Activated CD8-positive, alpha-beta memory T cell treated with anti-CD3 and anti-CD28 coated beads, Interleukin-2, amount 50 U/mL, for 24 hours (primary cell): ENCODE measurements around the gene CCDC32.

Experiments
- DNase-seq: peaks from one replicate; pipeline ENCODE4 v3.0.0-alpha.2; 2020; ENCODE audit errors: extremely low read depth

The CCDC32 gene

GRCh38 chr15:40565333-40566238 lies 744 bp upstream of the CCDC32 start:
- DNase-seq, result no peak

DNA sequence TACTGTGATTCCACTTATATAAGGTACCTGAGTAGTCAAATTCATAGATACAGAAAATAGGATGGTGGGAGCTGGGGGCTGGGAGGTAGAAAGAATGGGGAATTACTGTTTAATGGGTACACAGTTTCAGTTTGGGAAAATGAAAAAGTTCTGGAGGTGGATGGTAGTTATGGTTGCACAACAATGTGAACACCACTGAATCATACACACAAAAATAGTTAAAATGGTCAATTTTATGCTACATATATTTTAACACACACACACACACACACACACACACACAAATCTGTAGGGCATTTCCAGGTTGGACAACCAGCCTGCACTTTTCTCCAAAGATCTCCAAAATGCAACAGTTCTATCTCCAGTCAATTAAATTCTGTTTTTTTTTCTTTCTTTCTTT lies 1.4 kb downstream of the CCDC32 start:
- no peak for DNase-seq

GRCh38 chr15:40562691-40563090 lies 2.2 kb downstream of the CCDC32 start:
- no peak for DNase-seq

- no peak for DNase-seq
These were observed 5.7 kb downstream of the CCDC32 start for GRCh38 chr15:40558952-40559742.

DNA sequence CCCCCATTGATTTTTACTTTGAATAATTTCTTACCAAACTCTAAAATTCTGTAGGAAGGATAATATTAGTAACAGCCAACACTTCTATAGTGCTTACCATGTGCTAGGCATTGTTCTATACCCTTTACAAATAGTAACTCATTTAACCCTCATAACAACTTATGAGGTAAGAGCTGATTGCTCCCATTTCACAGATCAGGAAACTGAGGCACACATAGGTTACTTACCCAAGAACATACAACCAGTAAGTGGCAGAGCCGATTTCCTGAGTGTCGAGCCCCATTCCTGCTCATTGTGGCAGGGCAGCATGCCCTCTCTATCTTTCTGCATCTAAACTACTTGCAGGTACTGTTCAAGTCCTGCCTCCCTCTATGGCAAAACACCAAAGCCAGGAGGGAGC lies 9.0 kb downstream of the CCDC32 start:
- no peak for DNase-seq

- no peak for DNase-seq
These were observed 10.7 kb downstream of the CCDC32 start for GRCh38 chr15:40554161-40554525.

GRCh38 chr15:40550341-40551037 lies 14.4 kb downstream of the CCDC32 start:
- DNase-seq, result no peak

DNA sequence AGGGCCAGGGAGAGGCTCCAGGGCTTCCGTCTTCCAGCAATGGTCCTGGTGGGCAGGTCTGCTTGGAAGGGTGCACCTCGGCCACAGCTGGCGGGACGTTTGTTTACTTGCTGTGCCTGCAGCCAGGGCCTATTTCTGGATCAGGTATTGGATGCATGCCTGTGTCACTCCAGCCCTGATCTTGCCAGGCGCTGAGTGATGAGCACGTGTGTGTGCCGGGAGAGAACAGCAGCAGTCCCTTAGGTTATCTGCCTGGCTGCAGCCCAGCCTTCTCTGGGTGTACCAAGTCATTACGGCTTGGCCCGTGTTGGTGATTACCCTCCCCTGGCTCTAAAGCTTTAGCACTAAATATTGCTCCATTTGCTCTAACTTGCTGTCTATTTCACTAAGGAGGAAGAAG lies 14.9 kb downstream of the CCDC32 start:
- no peak for DNase-seq

DNA sequence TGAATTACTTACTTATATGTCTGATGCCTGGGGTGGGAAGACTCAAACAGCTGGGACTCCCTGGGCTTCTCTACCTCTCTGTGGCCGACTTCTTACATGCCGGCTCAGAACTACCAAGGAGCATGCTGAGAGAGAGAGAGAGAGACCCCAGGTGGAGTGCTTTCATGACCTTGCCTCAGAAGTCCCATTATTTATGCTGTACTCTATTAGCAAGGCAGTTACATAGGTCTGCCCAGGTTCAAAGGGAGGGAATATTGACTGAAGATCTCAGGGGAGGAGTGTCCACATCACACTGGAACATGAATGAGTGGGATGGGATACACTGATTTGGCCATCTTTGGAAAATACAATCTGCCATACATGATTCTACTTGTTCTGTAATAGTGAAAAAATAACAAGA lies 16.2 kb downstream of the CCDC32 start:
- DNase-seq, result no peak

DNA sequence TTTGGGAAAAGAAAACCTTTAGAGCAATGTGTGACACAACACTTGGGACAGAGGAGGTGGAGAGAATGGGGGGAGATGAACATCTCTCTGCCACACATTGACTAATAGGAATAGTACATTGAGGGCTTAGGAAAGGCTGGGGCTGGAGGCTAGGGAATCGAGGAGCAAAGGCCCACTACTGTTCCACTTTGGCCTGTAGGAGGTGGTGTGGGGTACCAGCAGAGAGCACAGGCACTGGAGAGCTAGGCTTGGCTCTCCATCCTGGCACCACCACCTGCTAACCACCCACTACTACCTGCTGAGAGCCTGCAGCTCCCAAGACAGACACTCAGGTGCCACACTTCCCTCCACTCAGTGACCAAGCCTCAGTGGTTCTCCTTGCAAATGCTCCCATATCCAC lies 19.4 kb downstream of the CCDC32 start:
- DNase-seq, result no peak

DNA sequence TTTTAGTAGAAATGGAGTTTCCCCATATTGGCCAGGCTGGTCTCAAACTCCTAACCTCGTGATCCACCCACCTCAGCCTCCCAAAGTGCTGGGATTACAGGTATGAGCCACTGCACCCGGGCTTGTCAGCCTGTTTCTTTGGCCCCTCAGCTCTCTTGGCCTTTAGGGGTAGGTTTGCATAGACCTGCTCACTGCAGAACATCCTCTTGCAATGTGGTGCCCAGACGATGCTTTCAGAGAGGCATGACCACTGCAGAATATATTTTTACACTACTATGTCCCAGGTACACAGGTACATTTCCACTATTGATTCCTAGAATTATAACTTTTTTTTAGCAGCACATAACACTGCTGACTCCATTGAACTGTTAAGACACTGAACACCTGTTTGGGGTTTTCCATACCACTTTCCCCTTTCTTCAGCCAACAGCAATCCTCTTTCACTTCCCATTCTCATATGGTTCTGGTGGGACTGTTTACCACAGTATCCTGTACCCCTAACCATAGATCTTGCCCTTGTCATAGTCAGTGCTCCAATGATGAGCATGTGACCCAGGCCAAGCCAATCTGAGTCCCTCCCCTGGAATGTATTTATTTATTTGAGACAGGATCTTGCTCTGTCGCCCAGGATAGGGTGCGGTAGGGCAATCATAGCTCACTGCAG lies 21.1 kb downstream of the CCDC32 start:
- DNase-seq, result no peak

DNA sequence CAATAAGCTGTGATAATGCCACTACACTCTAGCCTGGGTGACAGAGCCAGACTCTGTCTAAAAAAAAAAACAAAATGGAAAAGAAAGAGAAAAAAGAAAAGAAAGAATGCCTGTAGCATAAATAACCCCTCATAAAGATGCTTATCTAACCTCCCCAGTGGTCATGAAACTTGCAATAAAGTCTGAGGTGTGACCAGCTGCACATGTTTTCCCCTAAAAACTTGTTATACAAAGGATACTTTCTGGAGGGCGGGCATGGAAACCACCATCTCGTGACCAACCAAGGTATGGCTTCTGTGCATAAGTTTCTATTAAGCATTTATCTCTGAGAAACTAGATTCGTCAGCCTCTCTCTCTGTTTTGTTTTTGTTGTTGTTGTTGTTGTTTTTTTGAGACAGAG lies 21.8 kb downstream of the CCDC32 start:
- DNase-seq, result no peak

DNA sequence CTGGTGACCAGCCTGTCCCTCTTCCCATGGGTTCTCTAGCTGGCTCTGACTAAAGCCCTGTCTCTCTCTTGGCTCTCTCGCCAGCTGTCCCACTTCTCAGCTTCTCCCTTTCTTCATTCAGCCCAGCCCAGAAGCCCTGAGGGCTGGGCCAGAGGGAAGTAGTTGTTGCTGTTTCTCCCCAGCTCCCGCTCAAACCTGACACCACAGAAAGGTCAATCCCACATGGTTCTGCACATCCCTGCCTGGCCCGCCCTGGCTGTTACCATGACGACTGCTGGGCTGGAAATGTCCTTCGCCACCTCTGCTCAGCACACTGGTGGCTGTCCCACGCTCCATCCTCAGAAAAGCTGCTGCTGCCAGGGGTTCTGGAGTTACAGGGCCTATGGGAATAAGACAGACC lies 25.9 kb downstream of the CCDC32 start:
- DNase-seq, result no peak

- DNase-seq, result no peak
These were observed 28.3 kb downstream of the CCDC32 start for GRCh38 chr15:40536501-40536900.

DNA sequence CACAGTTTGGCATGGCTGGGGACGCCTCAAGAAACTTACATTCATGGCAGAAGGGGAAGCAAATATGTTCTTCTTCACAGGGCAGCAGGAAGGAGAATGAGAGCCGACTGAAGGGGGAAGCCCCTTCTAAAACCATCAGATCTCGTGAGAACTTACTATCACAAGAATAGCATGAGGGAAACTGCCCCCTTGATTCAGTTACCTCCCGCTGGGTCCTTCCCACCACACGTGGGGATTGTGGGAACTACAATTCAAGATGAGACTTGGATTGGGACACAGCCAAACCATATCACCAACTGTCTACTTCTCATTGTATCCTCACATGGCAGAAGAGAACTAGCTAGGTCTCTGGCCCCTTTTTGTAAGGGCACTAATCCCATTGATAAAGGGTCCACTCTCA lies 30.5 kb downstream of the CCDC32 start:
- no peak for DNase-seq

GRCh38 chr15:40533763-40534364 lies 31.0 kb downstream of the CCDC32 start:
- no peak for DNase-seq

DNA sequence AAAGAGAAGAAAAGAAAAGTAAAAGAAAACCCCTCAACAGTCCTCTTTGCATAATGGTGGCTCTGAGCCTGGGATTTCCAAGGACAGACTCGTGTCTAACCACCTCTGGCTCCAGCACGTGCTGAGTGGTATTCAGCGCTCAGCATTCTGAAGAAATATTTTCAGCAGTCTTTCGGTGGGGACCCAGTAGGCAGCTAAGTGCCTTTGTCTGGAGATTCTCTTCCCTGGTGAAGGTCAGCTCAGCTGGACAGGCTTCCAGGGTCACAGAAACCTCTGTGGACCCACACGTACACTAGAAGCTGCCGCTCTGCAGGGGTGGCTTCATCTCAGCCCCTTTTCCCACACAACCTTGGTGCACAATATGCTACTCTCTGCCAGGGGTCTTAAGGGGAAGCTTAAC lies 36.0 kb downstream of the CCDC32 start:
- DNase-seq, result no peak

- no peak for DNase-seq
These were observed 39.0 kb downstream of the CCDC32 start for GRCh38 chr15:40525855-40526254.

DNA sequence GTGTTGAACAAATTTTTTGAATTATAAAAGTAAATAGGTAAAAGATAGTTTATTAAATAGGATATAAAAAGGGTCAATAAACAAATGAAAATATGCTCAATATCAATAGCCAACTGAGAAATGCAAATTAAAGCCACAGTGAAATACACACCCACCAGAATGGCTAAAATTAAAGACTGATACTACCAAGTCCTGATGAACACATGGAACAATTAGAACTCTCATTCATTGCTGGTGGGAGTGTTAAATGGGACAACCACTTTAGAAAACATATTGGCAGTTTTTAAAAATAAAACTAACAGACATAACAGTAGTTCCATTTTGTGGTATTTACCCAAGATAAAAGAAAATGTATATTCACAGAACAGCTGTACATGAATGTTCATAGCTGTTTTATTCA lies 41.2 kb downstream of the CCDC32 start:
- no peak for DNase-seq

GRCh38 chr15:40516322-40516721 lies 48.5 kb downstream of the CCDC32 start:
- no peak for DNase-seq

DNA sequence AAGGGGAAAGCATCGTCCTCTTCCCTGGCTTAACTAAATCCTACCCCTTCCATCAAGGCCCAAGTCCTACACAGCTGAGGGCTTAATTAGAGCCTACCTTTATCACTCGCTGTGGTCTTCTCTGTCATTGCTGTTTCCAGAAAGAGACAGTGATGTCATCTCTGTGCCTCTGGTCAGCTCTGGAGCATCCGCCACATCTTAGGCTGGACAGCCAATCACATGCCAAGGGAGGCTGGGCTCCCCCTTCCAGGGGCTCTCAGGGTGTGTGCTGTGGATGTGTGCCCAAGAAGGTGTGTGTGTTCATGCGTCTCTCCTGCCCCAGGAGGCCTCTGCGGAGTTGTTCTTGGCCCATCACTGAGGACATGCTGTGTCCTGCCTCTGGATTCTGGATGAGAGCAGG lies 51.2 kb downstream of the CCDC32 start:
- no peak for DNase-seq

- DNase-seq, result no peak
These were observed 52.4 kb downstream of the CCDC32 start for GRCh38 chr15:40512440-40512839.
